Stimulated activated CD4-positive, alpha-beta T cell treated with anti-CD3 and anti-CD28 coated beads, TNF-alpha, amount 100 ng/mL, for 24 hours (primary cell): Measurements from ENCODE around the gene RUNX1.

Source experiments
- DNase-seq, 3 experiments: peaks; one replicate each; pipeline ENCODE4 v3.0.0-alpha.2; 2020; ENCODE audit warnings: low read depth in 3 of 3

RUNX1 gene

GRCh38 chr21:34743285-34743684 lies 305.8 kb downstream of the RUNX1 start:
- DNase-seq, result no peak

DNA sequence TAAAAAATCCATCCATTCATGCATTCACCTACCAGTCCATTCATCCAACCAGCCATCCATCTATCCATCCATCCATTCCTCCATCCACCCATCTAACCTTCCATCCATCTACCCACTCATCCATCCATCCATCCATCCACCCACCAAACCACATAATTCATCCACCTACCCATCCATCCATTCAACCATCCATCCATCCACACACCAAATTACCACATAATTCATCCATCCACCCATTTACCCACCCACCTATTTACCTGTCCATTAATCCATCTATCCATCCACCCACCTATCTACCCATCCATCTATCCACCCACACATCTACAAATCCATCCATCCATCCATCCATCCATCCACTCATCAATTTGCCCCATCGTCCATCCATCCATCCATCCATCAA lies 308.9 kb downstream of the RUNX1 start:
- DNase-seq, result no peak
